Right renal pelvis (tissue), 4 donors: ENCODE data around the gene CNFN. TPM values are rescaled to one million over a fixed set of nuclear protein-coding genes. Genes with fewer than 3 reads are reported as not detected.
"Not testable (repeated sequence)": the region's sequence is repeated elsewhere in the genome, so short reads cannot be mapped to it uniquely, and the experiment has no call there.

Experiments used
- DNase-seq, 4 donors: peaks; one replicate each; pipeline ENCODE4 v3.0.0-alpha.2; 2013; ENCODE audit warnings: low read depth in 4 of 4, low spot score in 3 of 4, missing footprints in 1 of 4
- polyA plus RNA-seq, 4 donors: library from polyadenylated mRNA; unstranded; fragments of 120-200 nt; gene quantifications; one replicate each; pipeline ENCODE4 v1.2.1, GENCODE V29; 2013; ENCODE audit not compliant: insufficient read length in 4 of 4

Gene CNFN
- polyA plus RNA-seq, 4 donors: 0.82 to 2.1 (median 1.1) TPM

DNA sequence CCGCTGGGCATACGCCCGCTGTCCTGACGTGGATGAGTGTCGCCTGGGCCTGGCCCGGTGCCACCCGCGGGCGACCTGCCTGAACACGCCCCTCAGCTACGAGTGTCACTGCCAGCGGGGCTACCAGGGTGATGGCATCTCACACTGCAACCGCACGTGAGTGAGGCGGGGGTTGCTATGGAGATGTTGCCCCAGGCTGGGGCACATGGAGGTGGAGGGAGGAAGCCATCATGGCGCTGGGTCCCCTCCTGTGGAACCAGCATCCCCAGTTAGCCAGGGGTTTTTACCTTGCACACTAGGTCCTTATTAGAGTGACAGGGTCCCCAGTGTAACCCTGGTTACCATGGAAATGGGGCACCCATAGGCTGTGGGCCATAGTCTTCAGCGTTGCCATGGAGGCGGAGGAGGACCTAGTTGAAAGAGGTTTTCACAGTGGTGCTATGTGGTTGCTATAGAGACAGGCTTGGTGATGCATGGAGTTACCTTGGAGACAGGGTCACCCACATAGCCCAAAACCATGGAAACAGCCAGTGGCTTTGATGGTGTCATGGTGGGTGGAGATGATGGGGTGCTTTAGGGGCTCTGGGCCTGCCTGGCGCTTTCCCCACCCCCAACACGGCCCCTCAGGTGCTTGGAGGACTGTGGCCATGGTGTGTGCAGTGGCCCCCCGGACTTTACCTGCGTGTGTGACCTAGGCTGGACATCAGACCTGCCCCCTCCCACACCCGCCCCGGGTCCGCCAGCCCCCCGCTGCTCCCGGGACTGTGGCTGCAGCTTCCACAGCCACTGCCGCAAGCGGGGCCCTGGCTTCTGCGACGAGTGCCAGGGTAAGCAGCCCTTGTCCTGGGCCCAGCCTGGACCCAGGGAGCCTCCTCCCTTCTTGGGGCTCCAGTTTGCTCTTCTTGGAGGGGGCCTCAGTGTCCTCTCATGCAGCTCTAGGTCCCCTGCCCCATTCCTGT is 37.5 kb downstream of the CNFN start:
- DNase-seq: peak in 2 of 4 donors; percentile 0 to 7

DNA sequence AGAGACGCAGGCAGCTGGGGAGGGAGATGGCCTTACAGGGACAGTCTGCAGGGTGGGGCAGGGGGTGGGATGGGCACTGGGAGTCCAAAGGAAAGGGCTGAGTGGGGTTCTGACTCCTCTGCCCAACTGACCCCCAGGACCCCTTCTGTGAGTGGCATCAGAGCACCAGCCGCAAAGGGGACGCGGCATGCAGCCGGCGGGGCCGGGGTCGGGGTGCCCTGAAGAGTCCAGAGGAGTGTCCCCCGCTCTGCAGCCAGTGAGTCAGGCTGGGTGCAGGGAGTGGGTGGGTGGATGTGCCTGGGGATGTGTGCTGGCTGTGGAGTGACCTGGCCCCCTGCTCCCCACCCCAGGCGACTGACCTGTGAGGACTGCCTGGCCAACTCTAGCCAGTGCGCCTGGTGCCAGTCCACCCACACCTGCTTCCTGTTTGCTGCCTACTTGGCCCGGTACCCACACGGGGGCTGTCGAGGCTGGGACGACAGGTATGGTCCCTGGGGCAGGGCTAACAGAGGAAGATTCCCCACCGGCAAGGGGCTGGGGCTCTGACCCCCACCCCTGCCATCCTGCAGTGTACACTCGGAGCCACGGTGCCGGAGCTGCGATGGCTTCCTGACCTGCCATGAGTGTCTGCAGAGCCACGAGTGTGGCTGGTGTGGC is 38.9 kb downstream of the CNFN start:
- no peak for DNase-seq

DNA sequence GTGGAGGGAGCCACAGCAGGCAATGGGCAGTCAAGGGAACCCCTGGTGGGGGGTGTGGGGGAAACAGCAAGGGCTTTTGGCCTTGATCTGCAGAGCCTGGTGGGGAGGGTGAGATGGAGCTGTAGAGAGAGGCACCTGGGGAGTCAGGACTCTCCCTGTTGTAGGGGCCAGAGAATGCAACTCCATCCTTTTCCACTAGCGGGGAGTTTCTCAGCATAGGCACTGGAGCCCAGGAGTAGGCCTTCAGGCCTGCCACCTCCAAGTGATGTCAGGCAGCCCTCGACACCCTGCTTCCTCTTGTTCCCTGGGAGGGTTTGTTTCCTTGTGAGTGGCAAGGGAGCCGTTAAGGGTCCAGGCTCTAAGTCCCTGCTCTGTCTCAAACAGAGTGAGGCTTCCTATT is 39.7 kb downstream of the CNFN start:
- no peak for DNase-seq

DNA sequence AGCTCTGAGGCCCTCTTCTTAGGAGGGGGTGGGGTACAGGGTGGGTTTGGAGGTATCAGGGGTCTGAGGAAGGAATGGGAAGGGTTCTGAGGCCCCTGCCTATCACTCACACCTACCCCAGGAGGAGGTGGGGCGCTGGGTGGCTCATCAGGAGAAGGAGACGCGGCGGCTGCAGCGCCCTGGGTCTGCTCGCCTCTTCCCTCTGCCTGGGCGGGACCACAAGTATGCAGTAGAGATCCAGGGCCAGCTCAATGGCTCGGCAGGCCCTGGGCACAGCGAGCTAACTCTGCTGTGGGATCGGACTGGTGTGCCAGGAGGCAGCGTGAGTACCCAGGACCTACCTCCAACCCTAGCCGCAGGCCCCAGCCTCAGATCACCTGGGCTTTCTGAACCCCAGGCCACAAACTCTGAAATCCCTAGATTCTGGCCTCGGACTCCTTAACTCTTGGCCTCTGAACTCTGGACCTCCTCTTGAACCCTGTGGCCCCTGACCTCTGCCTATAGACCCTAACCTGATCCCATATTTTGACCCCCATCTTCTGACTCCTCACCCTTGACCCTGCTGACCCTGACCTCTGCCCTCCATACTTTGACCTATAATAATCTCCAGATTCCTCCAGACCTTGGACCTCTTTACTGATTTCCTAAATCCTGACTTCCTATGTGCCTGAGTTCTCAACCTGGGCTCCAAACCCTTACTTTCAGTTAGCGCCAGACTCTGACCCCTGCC is 40.6 kb downstream of the CNFN start:
- no peak for DNase-seq

DNA sequence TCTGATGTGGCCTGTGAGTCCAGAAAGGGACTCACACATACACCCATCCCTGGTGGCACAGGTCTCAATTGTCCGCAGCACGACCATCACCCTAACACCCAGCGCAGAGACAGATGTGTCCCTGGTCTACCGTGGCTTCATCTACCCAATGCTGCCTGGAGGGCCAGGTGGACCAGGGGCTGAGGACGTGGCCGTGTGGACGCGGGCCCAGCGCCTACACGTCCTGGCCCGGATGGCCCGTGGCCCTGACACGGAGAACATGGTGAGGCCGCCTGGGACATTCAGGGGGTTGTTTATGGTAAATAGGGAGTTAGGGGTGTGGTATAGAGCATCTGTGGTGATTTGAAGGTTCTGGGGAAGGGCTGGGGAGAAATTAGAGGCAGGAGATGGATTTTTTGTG is 41.9 kb downstream of the CNFN start:
- DNase-seq: no peak

DNA sequence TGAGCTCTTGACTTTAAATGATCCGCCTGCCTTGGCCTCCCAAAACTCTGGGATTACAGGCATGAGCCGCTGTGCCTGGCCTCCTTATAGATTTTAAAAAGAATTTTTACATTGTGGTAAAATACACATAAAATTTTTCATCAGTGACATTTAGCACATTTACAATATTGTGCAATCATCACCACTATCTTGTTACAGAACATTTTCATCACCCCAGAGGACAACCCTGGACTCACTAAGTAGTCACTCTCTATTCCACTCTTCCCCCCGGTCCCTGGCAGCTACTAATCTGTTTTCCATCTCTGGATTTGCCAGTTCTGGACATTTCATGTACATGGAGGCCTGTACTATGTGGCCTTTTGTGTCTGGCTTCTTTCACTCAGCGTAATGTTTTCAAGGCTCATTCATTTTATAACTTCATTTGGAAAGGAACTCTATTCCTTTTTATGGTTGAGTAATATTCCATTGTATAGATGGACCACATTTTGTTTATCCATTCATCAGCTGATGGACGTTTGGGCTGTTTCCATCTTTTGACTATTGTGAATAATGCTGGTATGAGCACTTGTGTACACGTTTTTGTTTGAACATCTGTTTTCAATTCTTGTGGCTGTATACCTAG is 44.8 kb downstream of the CNFN start:
- no peak for DNase-seq

DNA sequence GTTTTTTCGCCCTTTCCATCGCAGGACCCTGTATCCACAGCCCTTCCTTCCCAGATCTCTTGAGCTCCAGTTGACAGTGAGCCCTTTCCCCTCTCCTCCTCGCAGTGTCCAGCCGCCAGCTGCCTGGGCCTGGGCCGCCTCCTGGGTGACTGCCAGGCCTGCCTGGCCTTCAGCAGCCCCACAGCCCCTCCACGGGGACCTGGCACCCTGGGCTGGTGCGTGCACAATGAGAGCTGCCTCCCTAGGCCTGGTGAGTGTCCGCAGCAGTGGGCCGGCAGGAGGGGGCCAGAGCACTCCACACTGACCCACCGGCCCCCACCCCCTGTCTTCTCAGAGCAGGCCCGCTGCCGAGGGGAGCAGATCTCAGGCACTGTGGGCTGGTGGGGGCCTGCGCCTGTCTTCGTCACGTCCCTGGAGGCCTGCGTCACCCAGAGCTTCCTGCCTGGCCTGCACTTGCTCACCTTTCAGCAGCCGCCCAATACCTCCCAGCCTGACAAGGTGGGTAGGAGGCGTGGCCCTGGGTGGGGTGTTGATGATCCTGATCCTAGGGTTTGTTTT is 45.7 kb downstream of the CNFN start:
- DNase-seq: no peak

DNA sequence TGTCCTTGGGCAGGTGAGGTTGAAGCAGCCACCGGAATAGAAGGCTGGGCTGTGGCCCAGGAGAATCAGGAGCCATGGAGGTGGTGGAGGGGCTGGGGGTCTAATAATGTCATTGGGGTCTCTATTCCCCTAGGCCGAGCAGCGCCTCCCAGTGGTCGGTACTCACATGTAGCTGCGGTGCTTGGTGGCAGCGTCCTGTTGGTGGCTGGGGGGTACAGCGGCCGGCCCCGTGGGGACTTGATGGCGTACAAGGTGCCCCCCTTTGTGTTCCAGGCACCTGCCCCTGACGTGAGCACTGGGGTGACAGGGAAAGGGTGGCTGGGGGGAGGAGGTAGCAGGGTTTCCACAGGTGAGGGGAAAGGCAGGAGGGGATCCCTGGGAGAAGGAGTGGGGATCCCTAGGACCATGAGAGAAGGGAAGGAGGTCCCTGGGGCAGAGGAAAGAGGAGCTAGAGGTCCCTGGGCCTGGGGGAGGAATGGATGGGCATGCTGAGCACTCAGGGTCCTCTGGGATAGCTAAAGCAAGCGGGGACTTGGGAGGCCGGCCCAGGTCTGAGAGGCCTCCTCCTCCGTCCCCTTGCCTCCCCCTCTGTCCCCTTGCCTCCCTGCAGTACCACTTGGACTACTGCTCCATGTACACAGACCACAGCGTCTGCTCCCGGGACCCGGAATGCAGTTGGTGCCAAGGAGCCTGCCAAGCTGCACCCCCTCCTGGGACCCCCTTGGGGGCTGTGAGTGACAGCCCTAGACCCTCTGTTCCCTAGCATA is 46.6 kb downstream of the CNFN start:
- no peak for DNase-seq

DNA sequence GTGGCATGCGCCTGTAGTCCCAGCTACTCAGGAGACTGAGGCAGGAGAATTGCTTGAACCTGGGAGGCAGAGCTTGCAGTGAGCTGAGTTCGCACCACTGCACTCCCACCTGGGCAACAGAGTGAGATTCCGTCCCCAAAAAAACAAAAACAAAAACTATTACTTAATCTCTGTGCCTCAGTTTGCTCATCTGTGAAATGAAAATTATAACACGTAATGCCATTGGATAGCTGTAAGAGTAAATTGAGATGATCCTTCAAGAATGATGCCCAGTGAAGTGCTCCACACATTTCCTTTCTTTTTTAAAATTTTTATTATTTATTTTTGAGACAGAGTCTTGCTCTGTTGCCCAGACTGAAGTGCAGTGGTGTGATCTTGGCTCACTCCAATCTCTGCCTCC is 50.2 kb downstream of the CNFN start:
- not testable (repeated sequence) for DNase-seq

DNA sequence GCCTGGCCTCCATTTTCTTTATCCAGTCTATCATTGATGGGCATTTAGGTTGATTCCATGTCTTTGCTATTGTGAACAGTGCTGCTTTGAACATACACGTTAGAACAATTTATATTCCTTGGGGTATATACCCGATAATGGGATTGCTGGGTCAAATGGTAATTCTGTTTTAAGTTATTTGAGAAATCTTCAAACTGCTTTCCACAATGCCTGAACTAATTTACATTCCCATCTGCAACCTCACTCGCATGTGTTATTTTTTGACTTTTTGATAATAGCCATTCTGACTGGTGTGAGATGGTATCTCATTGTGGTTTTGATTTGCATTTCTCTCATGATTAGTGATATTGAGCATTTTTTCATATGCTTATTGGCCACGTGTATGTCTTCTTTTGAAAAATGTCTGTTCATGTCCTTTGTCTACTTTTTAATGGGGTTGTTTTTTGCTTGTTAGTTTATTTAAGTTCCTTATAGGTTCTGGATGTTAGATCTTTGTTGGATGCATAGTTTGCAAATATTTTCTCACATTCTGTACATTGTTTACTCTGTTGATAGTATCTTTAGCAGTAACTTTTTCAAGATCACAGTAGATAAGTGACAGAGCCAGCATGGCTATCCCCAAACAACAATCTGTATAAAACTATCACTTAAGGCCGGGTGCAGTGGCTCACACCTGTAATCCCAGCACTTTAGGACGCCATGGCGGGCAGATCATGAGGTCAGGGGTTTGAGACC is 50.8 kb downstream of the CNFN start:
- DNase-seq: not testable (repeated sequence)

Other genes with a start within 250 kb of the CNFN start
- gene DEDD2, start 172.6 kb downstream of the CNFN start, polyA plus RNA-seq: 10 to 100 TPM; 24.1 to 35.8 (median 27.2) TPM
- 1 to 10 TPM; 8.0 to 8.8 (median 8.5) TPM for gene ZNF526, start 170.0 kb downstream of the CNFN start, polyA plus RNA-seq
- gene GSK3A, start 147.7 kb downstream of the CNFN start, polyA plus RNA-seq: 10 to 100 TPM; 75.9 to 82.2 (median 80.9) TPM
- 10 to 100 TPM; 70.7 to 94.4 (median 71.8) TPM for gene ERF, start 135.2 kb downstream of the CNFN start, polyA plus RNA-seq
- gene CIC, start 121.0 kb downstream of the CNFN start, polyA plus RNA-seq: 10 to 100 TPM; 47.2 to 75.1 (median 49.5) TPM
- 1 to 10 TPM; 1.6 to 2.1 (median 2.0) TPM for gene PRR19, start 88.2 kb downstream of the CNFN start, polyA plus RNA-seq
- gene PAFAH1B3, start 87.7 kb downstream of the CNFN start, polyA plus RNA-seq: 10 to 100 TPM; 69.1 to 94.5 (median 79.3) TPM
- 1 to 10 TPM in 1 of 4 donors, under 1 TPM in 3; 0.76 to 1.2 (median 0.83) TPM for gene TMEM145, start 77.0 kb downstream of the CNFN start, polyA plus RNA-seq
- 10 to 100 TPM; 32.5 to 48.3 (median 35.7) TPM for gene MEGF8, start 64.7 kb downstream of the CNFN start, polyA plus RNA-seq
- 10 to 100 TPM in 3 of 4 donors, 1 to 10 TPM in 1; 9.7 to 13.9 (median 10.6) TPM for gene LIPE, start 37.1 kb upstream of the CNFN start, polyA plus RNA-seq
- under 1 TPM in 2 of 4 donors, not detected in 2; 0.27 to 0.64 TPM for gene CXCL17, start 52.6 kb upstream of the CNFN start, polyA plus RNA-seq
- 10 to 100 TPM in 3 of 4 donors, 1 to 10 TPM in 1; 9.6 to 18.1 (median 11.2) TPM for gene CEACAM1, start 138.2 kb upstream of the CNFN start, polyA plus RNA-seq
- under 1 TPM in 3 of 4 donors, not detected in 1; 0.08 to 0.21 (median 0.17) TPM for gene CEACAM8, start 204.6 kb upstream of the CNFN start, polyA plus RNA-seq